ENCODE results near the gene ZNF423. TPM values are rescaled to one million over a fixed set of nuclear protein-coding genes. Genes with fewer than 3 reads are reported as not detected.
A peak's percentile ranks its signal among the peaks of the same experiment; 100 is the strongest.

The ZNF423 gene
- total and polyA plus RNA-seq, 2 of the 13 experiments (the other 11 are each of a cell fraction or from before 2014, with no cell fraction given) = 0.07 to 0.31 TPM

GRCh38 chr16:49542946-49543630 lies 312.8 kb downstream of the ZNF423 start:
- Histone ChIP-seq H3K79me2 (ENCODE audit: insufficient read depth, low read length) (no peaks in the 10 kb centered on the region), H3K27me3 (ENCODE audit: control insufficient read depth in 1 of 2, insufficient read depth in 2 of 2, low read length in 2 of 2) (peaks cover 0 to 11% of the 10 kb centered on the region in 2 experiments; a peak in 2 of 5 replicates), H3K4me1 (ENCODE audit: insufficient read depth, low read length) (no peaks in the 10 kb centered on the region), H3K9me3 (ENCODE audit: low read length) (no peaks in the 10 kb centered on the region), H3K4me2 (ENCODE audit: low read depth, low read length) (no peak overlapping the region), H2AFZ (ENCODE audit: low read length) (no peak overlapping the region), H3K4me3 (replicated peaks in 1 of 3; ENCODE audit: insufficient read depth in 1 of 3, low read depth in 2 of 3, low read length in 3 of 3) (no peak overlapping the region), H3K9ac (ENCODE audit: insufficient read depth, low read depth, low read length) (no peak overlapping the region), H3K36me3 (replicated peaks in 1 of 2; ENCODE audit: control insufficient read depth in 1 of 2, insufficient read depth in 2 of 2, low read length in 2 of 2) (no peaks in the 10 kb centered on the region), H4K20me1 (ENCODE audit: insufficient read depth, low read length) (no peaks in the 10 kb centered on the region), H3K27ac (ENCODE audit: extremely low read length, insufficient read depth, low read length) (no peak overlapping the region)
- ChIA-PET POLR2A (no interaction called here), CTCF (ENCODE audit: low intra/inter-chr PET ratio, low total read pairs) (no interaction called here)
- ATAC-seq (no peak), DNase-seq (ENCODE audit: low spot score) (no peak), FAIRE-seq (no peak)
- no TSS peak for BruUV-seq (replicated peaks)
- no peak for TF ChIP-seq KAT2B (IDR thresholded peaks at IDR 0.05; ENCODE audit: borderline replicate concordance, low read depth, low read length)
- TF ChIP-seq ZBTB42 (CRISPR knock-in tag; IDR thresholded peaks at IDR 0.05) = no peak
- no peak for TF ChIP-seq HOXA5 (CRISPR knock-in tag; IDR thresholded peaks at IDR 0.05)
- no peak for TF ChIP-seq U2AF1 (optimal IDR thresholded peaks at IDR 0.05; ENCODE audit: low read depth, low read length)
- in situ Hi-C loops (cut with HindIII; ENCODE audit: extremely low pct_ligation_motif_present, low pct_unique_long_range_greater_than_20kb) = no loop called here
- intact Hi-C loops (cut with micrococcal nuclease; ENCODE audit: unreplicated experiment) = no loop called here
- WGBS (ENCODE audit: low lambda C conversion rate) = 42% methylated on average over 13 of the region's 13 CpGs

- POLR2A ChIA-PET = no interaction called here
Observed at GRCh38 chr16:49542391-49542891, 313.5 kb downstream of the ZNF423 start.

More at GRCh38 chr16:49542391-49542891, 313.5 kb downstream of the ZNF423 start:
- intact Hi-C loops (cut with micrococcal nuclease; ENCODE audit: unreplicated experiment) = no loop called here
- 17% methylated on average over 8 of the region's 9 CpGs for WGBS (ENCODE audit: low lambda C conversion rate)
- Histone ChIP-seq H3K9me3 (ENCODE audit: low read length) (no peaks in the 10 kb centered on the region), H3K36me3 (replicated peaks in 1 of 2; ENCODE audit: control insufficient read depth in 1 of 2, insufficient read depth in 2 of 2, low read length in 2 of 2) (no peaks in the 10 kb centered on the region), H4K20me1 (ENCODE audit: insufficient read depth, low read length) (no peaks in the 10 kb centered on the region), H3K4me3 (replicated peaks in 1 of 3; ENCODE audit: insufficient read depth in 1 of 3, low read depth in 2 of 3, low read length in 3 of 3) (no peak overlapping the region), H3K9ac (ENCODE audit: insufficient read depth, low read depth, low read length) (no peak overlapping the region), H3K27ac (ENCODE audit: extremely low read length, insufficient read depth, low read length) (no peak overlapping the region), H3K27me3 (ENCODE audit: control insufficient read depth in 1 of 2, insufficient read depth in 2 of 2, low read length in 2 of 2) (peaks cover 0 to 8% of the 10 kb centered on the region in 2 experiments; a peak in 2 of 5 replicates), H3K4me1 (ENCODE audit: insufficient read depth, low read length) (no peaks in the 10 kb centered on the region), H3K4me2 (ENCODE audit: low read depth, low read length) (no peak overlapping the region), H3K79me2 (ENCODE audit: insufficient read depth, low read length) (no peaks in the 10 kb centered on the region), H2AFZ (ENCODE audit: low read length) (no peak overlapping the region)
- FAIRE-seq (no peak), ATAC-seq (no peak; the same call in 2 of the 3 replicates), DNase-seq (ENCODE audit: low spot score) (no peak)
- no peak for TF ChIP-seq ZNF251 (CRISPR knock-in tag; IDR thresholded peaks at IDR 0.05)
- TF ChIP-seq PREB (CRISPR knock-in tag; IDR thresholded peaks at IDR 0.05) = no peak
- no peak for TF ChIP-seq ATF7-NPFF (CRISPR knock-in tag; IDR thresholded peaks at IDR 0.05; ENCODE audit: low read depth)
- no peak for TF ChIP-seq SRY (CRISPR knock-in tag; IDR thresholded peaks at IDR 0.05)
- 0 out of 2 replicates have a peak, but pooled peaks have one; percentile 10 for TF ChIP-seq CREB1 (IDR thresholded peaks at IDR 0.05)
- no peak for TF ChIP-seq CREB1 (CRISPR knock-in tag; IDR thresholded peaks at IDR 0.05)
- TF ChIP-seq NFYB (CRISPR knock-in tag; IDR thresholded peaks at IDR 0.05) = no peak
- no peak for TF ChIP-seq ZFP90 (CRISPR knock-in tag; IDR thresholded peaks at IDR 0.05; ENCODE audit: borderline replicate concordance)
- TF ChIP-seq HCFC1 (IDR thresholded peaks at IDR 0.05; ENCODE audit: low read depth, low read length) = no peak
- TF ChIP-seq FOSL2 (CRISPR knock-in tag; IDR thresholded peaks at IDR 0.05) = peak; percentile 23; the same call in 1 of the 2 replicates
- no peak for TF ChIP-seq ELK4 (CRISPR knock-in tag; IDR thresholded peaks at IDR 0.05; ENCODE audit: borderline replicate concordance)
- CTCF ChIA-PET (ENCODE audit: low intra/inter-chr PET ratio, low total read pairs) = no interaction called here
- no TSS peak for BruUV-seq (replicated peaks)
- in situ Hi-C loops (cut with HindIII; ENCODE audit: extremely low pct_ligation_motif_present, low pct_unique_long_range_greater_than_20kb) = no loop called here

All from HepG2 (cell line).